Measurements from ENCODE around the gene ATF5.

The ATF5 gene

GRCh38 chr19:49894879-49895565 lies 34.0 kb upstream of the ATF5 start:
- DNase-seq, result no peak

- no peak for DNase-seq
Observed at GRCh38 chr19:49895566-49896297, 33.3 kb upstream of the ATF5 start.

GRCh38 chr19:49896863-49897621 lies 32.0 kb upstream of the ATF5 start, which contains the start of gene IL4I1:
Gene IL4I1 (minus strand): TSS chr19:49896887. CDS start chr19:49896160, 727 bp downstream.
- no peak for DNase-seq

- DNase-seq, result no peak
Observed at GRCh38 chr19:49904136-49904535, 24.9 kb upstream of the ATF5 start.

- no peak for DNase-seq
Observed at GRCh38 chr19:49906879-49907564, 22.0 kb upstream of the ATF5 start.

GRCh38 chr19:49907745-49908446 lies 21.1 kb upstream of the ATF5 start:
- no peak for DNase-seq

- DNase-seq, result no peak
Observed at GRCh38 chr19:49908480-49909420, 20.3 kb upstream of the ATF5 start.

GRCh38 chr19:49910179-49910578 lies 18.8 kb upstream of the ATF5 start:
- no peak for DNase-seq

GRCh38 chr19:49911381-49912145 lies 17.4 kb upstream of the ATF5 start:
- no peak for DNase-seq

- no peak for DNase-seq
Observed at GRCh38 chr19:49912965-49913685, 15.9 kb upstream of the ATF5 start.

- DNase-seq, result no peak
Observed at GRCh38 chr19:49913720-49914119, 15.3 kb upstream of the ATF5 start.

GRCh38 chr19:49915271-49915670 lies 13.7 kb upstream of the ATF5 start:
- DNase-seq, result no peak

- DNase-seq, result no peak
Observed at GRCh38 chr19:49916839-49917733, 11.9 kb upstream of the ATF5 start.

- no peak for DNase-seq
Observed at GRCh38 chr19:49918089-49918488, 10.9 kb upstream of the ATF5 start.

- DNase-seq, result no peak
Observed at GRCh38 chr19:49920624-49921363, 8.2 kb upstream of the ATF5 start.

- DNase-seq, result no peak
Observed at GRCh38 chr19:49921871-49922795, 6.9 kb upstream of the ATF5 start.
